ENCODE measurements around the gene MXRA7. TPM values are rescaled to one million over a fixed set of nuclear protein-coding genes. Genes with fewer than 3 reads are reported as not detected.

MXRA7 gene
- total RNA-seq, 2 donors from 2014 or later: 241 to 341 TPM

- ATAC-seq (ENCODE audit: insufficient number of reproducible peaks, low FRiP score, low read depth) (no peak), DNase-seq (ENCODE audit: low spot score) (no peak)
- H3K27me3 ChIP-seq (replicated peaks; ENCODE audit: insufficient read depth): no peaks in the 10 kb centered on the region
- H3K9me3 ChIP-seq: no peaks in the 10 kb centered on the region
- no peaks in the 10 kb centered on the region for H3K36me3 ChIP-seq
- no peak overlapping the region for H3K4me3 ChIP-seq
- no peak for TF ChIP-seq CTCF (IDR thresholded peaks at IDR 0.05)
- no peaks in the 10 kb centered on the region for H3K4me1 ChIP-seq (ENCODE audit: control insufficient read depth in 1 of 2, low read depth in 2 of 2)
- no peak overlapping the region for H3K27ac ChIP-seq
Observed at GRCh38 chr17:76654408-76654807, 56.4 kb downstream of the MXRA7 start.

GRCh38 chr17:76650504-76650903, 60.3 kb downstream of the MXRA7 start:
- Histone ChIP-seq H3K27me3 (replicated peaks; ENCODE audit: insufficient read depth) (no peaks in the 10 kb centered on the region), H3K4me3 (no peak overlapping the region), H3K4me1 (ENCODE audit: control insufficient read depth in 1 of 2, low read depth in 2 of 2) (no peaks in the 10 kb centered on the region), H3K27ac (no peak overlapping the region), H3K36me3 (no peaks in the 10 kb centered on the region), H3K9me3 (no peaks in the 10 kb centered on the region)
- TF ChIP-seq CTCF (IDR thresholded peaks at IDR 0.05): no peak
- DNase-seq (ENCODE audit: low spot score): no peak
- ATAC-seq (ENCODE audit: insufficient number of reproducible peaks, low FRiP score, low read depth): no peak

- DNase-seq (ENCODE audit: low spot score): no peak
- H3K27ac ChIP-seq: no peak overlapping the region
- ATAC-seq (ENCODE audit: insufficient number of reproducible peaks, low FRiP score, low read depth): no peak
- H3K36me3 ChIP-seq: no peaks in the 10 kb centered on the region
- no peaks in the 10 kb centered on the region for H3K9me3 ChIP-seq
- H3K4me3 ChIP-seq: no peak overlapping the region
- H3K4me1 ChIP-seq (ENCODE audit: control insufficient read depth in 1 of 2, low read depth in 2 of 2): no peaks in the 10 kb centered on the region
- no peaks in the 10 kb centered on the region for H3K27me3 ChIP-seq (replicated peaks; ENCODE audit: insufficient read depth)
- TF ChIP-seq CTCF (IDR thresholded peaks at IDR 0.05): no peak
Observed at GRCh38 chr17:76646712-76647111, 64.1 kb downstream of the MXRA7 start.

DNA sequence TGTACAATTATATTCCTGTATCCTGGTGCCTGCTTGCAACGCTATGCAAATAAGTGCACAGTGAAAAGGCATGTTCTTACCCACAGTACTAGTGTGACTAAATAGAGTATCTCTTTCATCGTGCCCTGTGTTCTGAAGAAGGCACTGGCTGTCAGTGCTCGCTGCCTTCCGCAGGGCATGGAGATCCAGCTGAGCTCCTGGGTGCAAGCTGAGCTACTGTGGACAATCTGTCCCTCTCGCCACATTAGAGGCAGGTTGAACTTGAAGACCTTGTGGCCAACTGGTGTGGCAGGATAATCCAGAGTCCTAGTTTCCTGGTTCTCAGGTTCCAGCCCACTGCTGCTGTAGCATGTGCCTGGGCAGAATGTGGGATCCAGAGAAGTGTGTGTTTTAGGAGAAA, 65.3 kb downstream of the MXRA7 start:
- no peak for TF ChIP-seq CTCF (IDR thresholded peaks at IDR 0.05)
- no peak for ATAC-seq (ENCODE audit: insufficient number of reproducible peaks, low FRiP score, low read depth)
- H3K4me3 ChIP-seq: no peak overlapping the region

DNA sequence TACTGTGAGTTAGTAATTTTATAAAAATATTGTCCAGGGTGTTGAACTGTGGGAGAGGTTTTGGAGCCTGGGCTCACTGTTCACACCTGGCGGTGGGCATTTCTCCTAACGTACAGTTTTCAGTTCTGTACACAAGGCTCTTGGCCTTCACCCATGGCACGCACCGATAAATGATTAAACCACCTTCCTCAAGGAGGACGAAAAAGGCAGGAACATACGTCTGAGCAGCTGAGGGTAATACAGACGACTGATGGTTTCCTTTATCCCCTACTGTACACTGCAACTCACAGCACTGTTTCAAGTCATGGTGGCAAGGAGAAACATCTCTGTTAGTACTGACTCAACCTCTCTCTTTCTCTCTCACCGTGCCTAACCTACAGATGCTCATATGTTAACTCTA, 65.8 kb downstream of the MXRA7 start:
- no peak for DNase-seq (ENCODE audit: low spot score)
- no peaks in the 10 kb centered on the region for H3K36me3 ChIP-seq
- TF ChIP-seq CTCF (IDR thresholded peaks at IDR 0.05): no peak

More for the DNA sequence above, 65.3 kb downstream of the MXRA7 start:
- H3K27ac ChIP-seq: no peak overlapping the region
- no peaks in the 10 kb centered on the region for H3K9me3 ChIP-seq
- DNase-seq (ENCODE audit: low spot score): no peak
- H3K4me1 ChIP-seq (ENCODE audit: control insufficient read depth in 1 of 2, low read depth in 2 of 2): no peaks in the 10 kb centered on the region
- no peaks in the 10 kb centered on the region for H3K36me3 ChIP-seq
- no peaks in the 10 kb centered on the region for H3K27me3 ChIP-seq (replicated peaks; ENCODE audit: insufficient read depth)

More for the DNA sequence above, 65.8 kb downstream of the MXRA7 start:
- ATAC-seq (ENCODE audit: insufficient number of reproducible peaks, low FRiP score, low read depth): no peak
- Histone ChIP-seq H3K27me3 (replicated peaks; ENCODE audit: insufficient read depth) (no peaks in the 10 kb centered on the region), H3K4me1 (ENCODE audit: control insufficient read depth in 1 of 2, low read depth in 2 of 2) (no peaks in the 10 kb centered on the region), H3K9me3 (no peaks in the 10 kb centered on the region), H3K4me3 (no peak overlapping the region), H3K27ac (no peak overlapping the region)

All from thoracic aorta (tissue), 2 donors.